Activated T-cell treated with anti-CD3 and anti-CD28 coated beads, Interleukin-2, amount 50 U/mL, for 72 hours (primary cell): ENCODE data around the gene PWWP2B. TPM values are rescaled to one million over a fixed set of nuclear protein-coding genes. Genes with fewer than 3 reads are reported as not detected.

Experiments
- ATAC-seq, 2 donors: fragments of 150-1000 bp; cut with Tn5 transposase; replicated peaks in 1 of 2; 2 replicates each; pipeline ENCODE4 v1.10.0; 2021; ENCODE audit warnings: moderate library complexity in 2 of 2, mild to moderate bottlenecking in 1 of 2
- DNase-seq, 2 donors: peaks; one replicate each; pipeline ENCODE4 v3.0.0; 2021 to 2022; ENCODE audit warnings: mixed read lengths in 1 of 2
- H3K27ac Mint-ChIP-seq: one replicate; pipeline ENCODE4 v1.8.0; 2022; ENCODE audit warnings: mild to moderate bottlenecking, moderate library complexity, mixed read lengths
- H3K27me3 Mint-ChIP-seq: one replicate; pipeline ENCODE4 v1.8.0; 2022; ENCODE audit warnings: low read depth, mixed read lengths
- H3K36me3 Mint-ChIP-seq, 2 donors: one replicate each; pipeline ENCODE4 v1.8.0; 2022; ENCODE audit warnings: mixed read lengths in 2 of 2, mild to moderate bottlenecking in 1 of 2; ENCODE audit not compliant: insufficient read depth in 2 of 2
- H3K4me1 Mint-ChIP-seq: one replicate; pipeline ENCODE4 v1.8.0; 2022; ENCODE audit warnings: low read depth, mixed read lengths
- H3K4me3 Mint-ChIP-seq, 2 donors: one replicate each; pipeline ENCODE4 v1.8.0; 2022; ENCODE audit warnings: mild to moderate bottlenecking in 2 of 2, mixed read lengths in 2 of 2, moderate library complexity in 2 of 2
- H3K9me3 Mint-ChIP-seq, 2 donors: one replicate each; pipeline ENCODE4 v1.8.0; 2022; ENCODE audit warnings: mixed read lengths in 2 of 2
- total RNA-seq, 2 donors: library from RNA; stranded (reverse); gene quantifications; one replicate each; pipeline ENCODE4 v1.2.3, GENCODE V29; 2022

PWWP2B gene
- total RNA-seq, 2 donors from 2014 or later, result 3.1 to 5.2 TPM

- Mint-ChIP-seq H3K4me1 (peaks cover 54% of the 10 kb centered on the region), H3K4me3 (peak overlapping the region; percentile 75 to 82), H3K36me3 (no peaks in the 10 kb centered on the region), H3K27me3 (no peaks in the 10 kb centered on the region), H3K27ac (peak overlapping the region; percentile 86), H3K9me3 (no peaks in the 10 kb centered on the region)
- peak; percentile 52 to 68 for ATAC-seq
- DNase-seq, result peak; percentile 80 to 85
Observed at GRCh38 chr10:132446661-132447445, 49.9 kb downstream of the PWWP2B start.

GRCh38 chr10:132447446-132448247 lies 50.6 kb downstream of the PWWP2B start:
- H3K27me3 Mint-ChIP-seq, result no peaks in the 10 kb centered on the region
- peak overlapping the region; percentile 75 to 82 for H3K4me3 Mint-ChIP-seq
- ATAC-seq, result peak; percentile 71 to 78
- H3K4me1 Mint-ChIP-seq, result peaks cover 51% of the 10 kb centered on the region
- peak overlapping the region; percentile 84 for H3K27ac Mint-ChIP-seq
- peak; percentile 90 to 92 for DNase-seq
- H3K36me3 Mint-ChIP-seq, result no peaks in the 10 kb centered on the region
- no peaks in the 10 kb centered on the region for H3K9me3 Mint-ChIP-seq

GRCh38 chr10:132448248-132448731 lies 51.3 kb downstream of the PWWP2B start:
- Mint-ChIP-seq H3K27me3 (no peaks in the 10 kb centered on the region), H3K4me1 (peaks cover 48% of the 10 kb centered on the region), H3K9me3 (no peaks in the 10 kb centered on the region), H3K27ac (peak overlapping the region; percentile 56), H3K4me3 (peak overlapping the region; percentile 75 to 82), H3K36me3 (no peaks in the 10 kb centered on the region)
- peak; percentile 33 to 47 for ATAC-seq
- DNase-seq, result peak; percentile 79 to 83

GRCh38 chr10:132449051-132449810 lies 52.2 kb downstream of the PWWP2B start:
- Mint-ChIP-seq H3K9me3 (no peaks in the 10 kb centered on the region), H3K27me3 (no peaks in the 10 kb centered on the region), H3K4me1 (peaks cover 41% of the 10 kb centered on the region), H3K27ac (no peak overlapping the region), H3K4me3 (no peak overlapping the region), H3K36me3 (no peaks in the 10 kb centered on the region)
- ATAC-seq (no peak), DNase-seq (no peak)

GRCh38 chr10:132449811-132450181 lies 52.8 kb downstream of the PWWP2B start:
- Mint-ChIP-seq H3K4me1 (peaks cover 38% of the 10 kb centered on the region), H3K36me3 (no peaks in the 10 kb centered on the region), H3K27me3 (no peaks in the 10 kb centered on the region), H3K9me3 (no peaks in the 10 kb centered on the region), H3K4me3 (no peak overlapping the region), H3K27ac (no peak overlapping the region)
- DNase-seq (no peak), ATAC-seq (no peak)

- Mint-ChIP-seq H3K4me3 (no peak overlapping the region), H3K27ac (no peak overlapping the region), H3K9me3 (no peaks in the 10 kb centered on the region), H3K36me3 (no peaks in the 10 kb centered on the region), H3K27me3 (no peaks in the 10 kb centered on the region), H3K4me1 (peaks cover 31% of the 10 kb centered on the region)
- ATAC-seq, result no peak
- DNase-seq, result no peak
Observed at GRCh38 chr10:132450466-132450824, 53.4 kb downstream of the PWWP2B start.

- no peaks in the 10 kb centered on the region for H3K27me3 Mint-ChIP-seq
- H3K36me3 Mint-ChIP-seq, result no peaks in the 10 kb centered on the region
- no peak overlapping the region for H3K27ac Mint-ChIP-seq
- H3K4me1 Mint-ChIP-seq, result peaks cover 30% of the 10 kb centered on the region
- ATAC-seq (no peak), DNase-seq (no peak)
- no peak overlapping the region for H3K4me3 Mint-ChIP-seq
- no peaks in the 10 kb centered on the region for H3K9me3 Mint-ChIP-seq
Observed at GRCh38 chr10:132450825-132451505, 54.0 kb downstream of the PWWP2B start.

GRCh38 chr10:132451506-132452215 lies 54.7 kb downstream of the PWWP2B start:
- Mint-ChIP-seq H3K4me1 (peaks cover 25% of the 10 kb centered on the region), H3K27me3 (no peaks in the 10 kb centered on the region), H3K4me3 (no peak overlapping the region), H3K36me3 (no peaks in the 10 kb centered on the region), H3K9me3 (no peaks in the 10 kb centered on the region), H3K27ac (no peak overlapping the region)
- no peak for DNase-seq
- ATAC-seq, result no peak

GRCh38 chr10:132452216-132452650 lies 55.2 kb downstream of the PWWP2B start:
- Mint-ChIP-seq H3K4me3 (peak overlapping the region in 1 of 2 donors; percentile 44), H3K27me3 (no peaks in the 10 kb centered on the region), H3K27ac (no peak overlapping the region), H3K36me3 (no peaks in the 10 kb centered on the region), H3K9me3 (no peaks in the 10 kb centered on the region), H3K4me1 (peaks cover 22% of the 10 kb centered on the region)
- DNase-seq, result peak; percentile 40 to 54
- peak; percentile 4 for ATAC-seq

- DNase-seq (peak; percentile 90 to 96), ATAC-seq (peak; percentile 82 to 83)
- Mint-ChIP-seq H3K27ac (no peak overlapping the region), H3K36me3 (no peaks in the 10 kb centered on the region), H3K4me3 (peak overlapping the region; percentile 40 to 44), H3K9me3 (no peaks in the 10 kb centered on the region), H3K27me3 (no peaks in the 10 kb centered on the region), H3K4me1 (peaks cover 16% of the 10 kb centered on the region)
Observed at GRCh38 chr10:132452651-132453469, 55.9 kb downstream of the PWWP2B start.

GRCh38 chr10:132453470-132453861 lies 56.5 kb downstream of the PWWP2B start:
- ATAC-seq (no peak), DNase-seq (no peak)
- peak overlapping the region; percentile 29 to 40 for H3K4me3 Mint-ChIP-seq
- peaks cover 11% of the 10 kb centered on the region for H3K4me1 Mint-ChIP-seq
- no peaks in the 10 kb centered on the region for H3K27me3 Mint-ChIP-seq
- H3K27ac Mint-ChIP-seq, result no peak overlapping the region
- H3K9me3 Mint-ChIP-seq, result no peaks in the 10 kb centered on the region
- H3K36me3 Mint-ChIP-seq, result no peaks in the 10 kb centered on the region
